IPS-15b (cell line): Measurements from ENCODE around the gene PCDHB15.
"Not testable (repeated sequence)": the region's sequence is repeated elsewhere in the genome, so short reads cannot be mapped to it uniquely, and the experiment has no call there.

ENCODE experiments used
- H3K27me3 ChIP-seq: one replicate; pipeline ENCODE4 v1.6.1; 2013; ENCODE audit warnings: low read length; ENCODE audit not compliant: control insufficient read depth, insufficient read depth
- H3K36me3 ChIP-seq: one replicate; pipeline ENCODE4 v1.6.1; 2013; ENCODE audit warnings: low read length; ENCODE audit not compliant: control insufficient read depth, insufficient read depth
- H3K4me1 ChIP-seq: one replicate; pipeline ENCODE4 v1.6.1; 2013; ENCODE audit warnings: mild to moderate bottlenecking, low read length; ENCODE audit not compliant: control insufficient read depth, insufficient read depth
- H3K4me3 ChIP-seq: one replicate; pipeline ENCODE4 v1.5.1; 2013; ENCODE audit warnings: low read depth, low read length
- H3K9ac ChIP-seq: one replicate; pipeline ENCODE4 v1.6.1; 2013; ENCODE audit warnings: low read depth, mild to moderate bottlenecking, low read length
- H3K9me3 ChIP-seq: one replicate; pipeline ENCODE4 v1.6.1; 2013; ENCODE audit warnings: mild to moderate bottlenecking, low read length; ENCODE audit not compliant: control insufficient read depth, insufficient read depth

Gene PCDHB15

DNA sequence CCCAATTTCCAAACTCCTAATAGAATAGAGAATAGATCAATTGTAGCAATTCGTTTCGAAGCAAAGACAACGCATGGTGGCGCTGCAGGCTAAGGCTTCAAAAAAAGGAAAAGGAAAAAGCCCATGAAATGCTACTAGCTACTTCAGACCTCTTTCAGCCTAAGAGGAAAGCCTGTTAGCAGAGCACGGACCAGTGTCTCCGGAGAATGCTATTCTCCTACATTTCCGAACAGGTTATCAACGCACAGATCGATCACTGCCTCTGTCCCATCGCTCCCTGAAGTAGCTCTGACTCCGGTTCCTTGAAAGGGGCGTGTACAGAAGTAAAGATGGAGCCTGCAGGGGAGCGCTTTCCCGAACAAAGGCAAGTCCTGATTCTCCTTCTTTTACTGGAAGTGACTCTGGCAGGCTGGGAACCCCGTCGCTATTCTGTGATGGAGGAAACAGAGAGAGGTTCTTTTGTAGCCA is at the start of gene PCDHB15:
TSS of gene PCDHB15 (plus strand) at position 146 of the 468 bp plus-strand sequence. CDS start at position 330, 184 bp downstream.
- H3K9me3 ChIP-seq = no peaks in the 10 kb centered on the region
- H3K4me1 ChIP-seq = no peaks in the 10 kb centered on the region
- H3K36me3 ChIP-seq = no peaks in the 10 kb centered on the region
- H3K4me3 ChIP-seq = peak within 1 kb of the TSS; percentile 48
- peak within 1 kb of the TSS; percentile 49 for H3K9ac ChIP-seq
- H3K27me3 ChIP-seq = no peaks in the 10 kb centered on the region

DNA sequence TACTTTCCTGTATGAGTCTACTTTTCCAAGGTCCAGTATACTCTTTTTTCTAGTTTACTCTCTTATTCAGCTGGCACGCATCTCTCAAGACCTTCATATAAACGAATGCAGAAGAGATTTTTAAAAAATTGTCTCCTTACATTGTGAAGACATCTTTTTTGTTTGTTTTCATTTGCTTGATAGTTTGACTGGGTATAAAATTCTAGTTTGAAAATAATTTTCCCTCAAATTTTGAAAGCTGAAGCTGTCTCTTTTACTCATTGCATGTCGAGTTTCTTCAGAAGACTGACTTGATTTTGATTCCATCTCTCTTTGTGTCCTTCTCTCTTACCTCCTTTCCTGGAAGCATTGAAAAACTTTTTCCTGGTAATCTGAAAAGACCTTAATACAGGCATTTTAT is 48.8 kb upstream of the PCDHB15 start:
- no peaks in the 10 kb centered on the region for H3K36me3 ChIP-seq
- no peak overlapping the region for H3K9ac ChIP-seq
- no peaks in the 10 kb centered on the region for H3K4me1 ChIP-seq

DNA sequence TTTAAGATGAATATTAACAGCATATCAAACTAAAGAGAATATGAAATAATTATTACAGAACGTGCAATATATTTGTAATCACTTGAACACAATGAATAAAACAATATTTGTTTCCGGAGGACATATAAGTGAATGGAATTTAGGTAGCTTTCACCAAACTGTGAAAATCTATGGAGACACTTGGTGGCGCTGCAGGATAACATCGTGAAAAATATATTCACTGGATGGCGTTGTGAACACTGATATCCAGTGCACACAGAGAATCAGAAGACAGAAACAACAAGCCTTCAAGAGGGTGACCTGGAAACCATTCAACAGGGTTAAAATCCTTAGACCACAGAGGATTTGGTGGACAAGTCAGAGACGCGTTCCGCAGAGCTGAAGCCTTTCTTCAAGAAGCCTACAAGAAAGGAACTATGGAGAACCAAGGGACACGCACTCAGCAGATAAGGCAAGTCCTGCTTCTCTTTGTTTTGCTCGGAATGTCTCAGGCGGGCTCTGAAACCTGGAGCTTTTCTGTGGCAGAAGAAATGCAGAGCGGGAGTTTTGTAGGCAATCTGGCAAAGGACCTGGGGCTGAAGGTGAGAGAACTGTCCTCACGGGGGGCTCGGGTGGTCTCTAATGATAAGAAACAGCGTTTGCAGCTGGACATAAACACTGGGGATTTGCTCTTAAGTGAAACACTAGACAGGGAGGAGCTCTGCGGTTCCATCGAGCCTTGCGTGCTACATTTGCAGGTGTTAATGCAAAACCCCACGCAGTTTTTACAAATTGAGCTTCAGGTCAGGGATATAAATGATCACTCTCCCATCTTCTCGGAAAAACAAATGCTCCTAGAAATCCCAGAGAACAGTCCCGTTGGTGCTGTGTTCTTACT is 45.6 kb upstream of the PCDHB15 start, which contains the start of gene PCDHB11:
TSS of gene PCDHB11 (plus strand) at position 269 of the 877 bp plus-strand sequence. CDS start at position 417, 148 bp downstream.
- H3K4me3 ChIP-seq = peak within 1 kb of the TSS; percentile 8
- H3K9me3 ChIP-seq = no peaks in the 10 kb centered on the region
- no peaks in the 10 kb centered on the region for H3K27me3 ChIP-seq
- H3K36me3 ChIP-seq = no peaks in the 10 kb centered on the region
- H3K4me1 ChIP-seq = no peaks in the 10 kb centered on the region
- no peak within 1 kb of the TSS for H3K9ac ChIP-seq

More for the DNA sequence above, 48.8 kb upstream of the PCDHB15 start:
- H3K27me3 ChIP-seq = no peaks in the 10 kb centered on the region
- no peaks in the 10 kb centered on the region for H3K9me3 ChIP-seq
- H3K4me3 ChIP-seq = no peak overlapping the region

DNA sequence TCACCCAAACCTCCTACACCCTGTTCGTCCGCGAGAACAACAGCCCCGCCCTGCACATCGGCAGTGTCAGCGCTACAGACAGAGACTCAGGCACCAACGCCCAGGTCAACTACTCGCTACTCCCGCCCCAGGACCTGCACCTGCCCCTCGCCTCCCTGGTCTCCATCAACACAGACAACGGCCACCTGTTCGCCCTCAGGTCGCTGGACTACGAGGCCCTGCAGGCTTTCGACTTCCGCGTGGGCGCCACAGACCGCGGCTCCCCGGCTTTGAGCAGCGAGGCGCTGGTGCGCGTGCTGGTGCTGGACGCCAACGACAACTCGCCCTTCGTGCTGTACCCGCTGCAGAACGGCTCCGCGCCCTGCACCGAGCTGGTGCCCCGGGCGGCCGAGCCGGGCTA is 44.1 kb upstream of the PCDHB15 start:
- not testable (repeated sequence) for H3K9me3 ChIP-seq, H3K36me3 ChIP-seq, H3K4me3 ChIP-seq, H3K27me3 ChIP-seq, H3K9ac ChIP-seq, H3K4me1 ChIP-seq

DNA sequence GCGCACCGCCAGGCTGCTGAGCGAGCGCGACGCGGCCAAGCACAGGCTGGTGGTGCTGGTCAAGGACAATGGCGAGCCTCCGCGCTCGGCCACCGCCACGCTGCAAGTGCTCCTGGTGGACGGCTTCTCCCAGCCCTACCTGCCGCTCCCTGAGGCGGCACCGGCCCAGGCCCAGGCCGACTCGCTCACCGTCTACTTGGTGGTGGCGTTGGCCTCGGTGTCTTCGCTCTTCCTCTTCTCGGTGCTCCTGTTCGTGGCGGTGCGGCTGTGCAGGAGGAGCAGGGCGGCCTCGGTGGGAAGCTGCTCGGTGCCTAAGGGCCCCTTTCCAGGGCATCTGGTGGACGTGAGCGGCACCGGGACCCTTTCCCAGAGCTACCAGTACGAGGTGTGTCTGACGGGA is 43.5 kb upstream of the PCDHB15 start:
- not testable (repeated sequence) for H3K36me3 ChIP-seq, H3K4me1 ChIP-seq, H3K27me3 ChIP-seq, H3K9me3 ChIP-seq, H3K4me3 ChIP-seq, H3K9ac ChIP-seq

DNA sequence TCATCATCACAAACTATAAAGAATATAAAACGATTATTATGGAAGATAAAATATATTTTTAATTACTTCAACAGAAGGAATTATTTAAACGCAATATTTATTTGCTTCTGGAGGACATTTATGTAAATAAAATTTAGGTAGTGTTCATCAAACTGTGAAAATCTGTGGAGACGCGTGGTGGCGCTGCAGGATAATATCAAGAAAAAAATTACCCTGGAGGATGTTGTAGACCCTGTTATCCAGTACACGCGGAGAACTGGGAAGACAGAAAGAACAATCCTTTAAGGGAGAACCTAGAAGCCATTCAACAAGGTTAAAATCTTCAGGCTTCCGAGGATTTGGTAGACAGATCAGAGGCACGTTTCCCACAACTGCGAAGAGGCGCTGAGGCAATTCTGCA is 36.7 kb upstream of the PCDHB15 start, which contains the start of gene PCDHB12:
TSS of gene PCDHB12 (plus strand) at position 242 of the 400 bp plus-strand sequence. CDS start 189 bp downstream, outside the sequence.
- no peak within 1 kb of the TSS for H3K9ac ChIP-seq
- H3K9me3 ChIP-seq = no peaks in the 10 kb centered on the region
- no peaks in the 10 kb centered on the region for H3K4me1 ChIP-seq
- no peaks in the 10 kb centered on the region for H3K27me3 ChIP-seq
- no peaks in the 10 kb centered on the region for H3K36me3 ChIP-seq
- no peak within 1 kb of the TSS for H3K4me3 ChIP-seq

DNA sequence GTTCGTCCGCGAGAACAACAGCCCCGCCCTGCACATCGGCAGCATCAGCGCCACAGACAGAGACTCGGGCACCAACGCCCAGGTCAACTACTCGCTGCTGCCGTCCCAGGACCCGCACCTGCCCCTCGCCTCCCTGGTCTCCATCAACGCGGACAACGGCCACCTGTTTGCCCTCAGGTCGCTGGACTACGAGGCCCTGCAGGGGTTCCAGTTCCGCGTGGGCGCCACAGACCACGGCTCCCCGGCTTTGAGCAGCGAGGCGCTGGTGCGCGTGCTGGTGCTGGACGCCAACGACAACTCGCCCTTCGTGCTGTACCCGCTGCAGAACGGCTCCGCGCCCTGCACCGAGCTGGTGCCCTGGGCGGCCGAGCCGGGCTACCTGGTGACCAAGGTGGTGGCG is 34.9 kb upstream of the PCDHB15 start:
- H3K27me3 ChIP-seq, H3K4me1 ChIP-seq, H3K9ac ChIP-seq, H3K9me3 ChIP-seq, H3K36me3 ChIP-seq, H3K4me3 ChIP-seq: not testable (repeated sequence)

DNA sequence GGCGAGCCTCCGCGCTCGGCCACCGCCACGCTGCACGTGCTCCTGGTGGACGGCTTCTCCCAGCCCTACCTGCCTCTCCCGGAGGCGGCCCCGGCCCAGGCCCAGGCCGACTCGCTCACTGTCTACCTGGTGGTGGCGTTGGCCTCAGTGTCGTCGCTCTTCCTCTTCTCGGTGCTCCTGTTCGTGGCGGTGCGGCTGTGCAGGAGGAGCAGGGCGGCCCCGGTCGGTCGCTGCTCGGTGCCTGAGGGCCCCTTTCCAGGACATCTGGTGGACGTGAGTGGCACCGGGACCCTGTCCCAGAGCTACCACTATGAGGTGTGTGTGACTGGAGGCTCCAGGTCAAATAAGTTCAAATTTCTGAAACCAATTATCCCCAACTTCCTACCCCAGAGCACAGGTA is 34.3 kb upstream of the PCDHB15 start:
- not testable (repeated sequence) for H3K9ac ChIP-seq, H3K36me3 ChIP-seq, H3K9me3 ChIP-seq, H3K4me1 ChIP-seq, H3K27me3 ChIP-seq, H3K4me3 ChIP-seq

DNA sequence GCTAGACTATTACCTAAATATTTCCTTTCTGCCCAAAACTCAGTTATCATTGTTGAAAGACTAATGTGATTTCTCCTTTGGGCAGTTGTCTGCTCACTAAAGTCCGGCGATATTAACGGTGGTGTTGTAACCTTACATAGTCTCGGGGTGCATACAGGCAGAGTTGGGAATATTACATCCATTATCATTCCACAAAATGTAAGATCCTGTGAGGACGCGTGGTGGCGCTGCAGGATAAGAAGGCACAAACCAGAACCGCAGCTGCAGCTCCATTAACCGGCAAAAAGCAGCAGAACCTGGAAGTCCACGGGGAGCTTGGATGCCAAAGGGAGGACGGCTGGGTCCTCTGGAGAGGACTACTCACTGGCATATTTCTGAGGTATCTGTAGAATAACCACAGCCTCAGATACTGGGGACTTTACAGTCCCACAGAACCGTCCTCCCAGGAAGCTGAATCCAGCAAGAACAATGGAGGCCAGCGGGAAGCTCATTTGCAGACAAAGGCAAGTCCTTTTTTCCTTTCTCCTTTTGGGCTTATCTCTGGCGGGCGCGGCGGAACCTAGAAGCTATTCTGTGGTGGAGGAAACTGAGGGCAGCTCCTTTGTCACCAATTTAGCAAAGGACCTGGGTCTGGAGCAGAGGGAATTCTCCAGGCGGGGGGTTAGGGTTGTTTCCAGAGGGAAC is 31.4 kb upstream of the PCDHB15 start, which contains the start of gene PCDHB13:
TSS of gene PCDHB13 (plus strand) at position 264 of the 684 bp plus-strand sequence. CDS start at position 469, 205 bp downstream.
- H3K27me3 ChIP-seq, H3K36me3 ChIP-seq, H3K4me1 ChIP-seq, H3K9me3 ChIP-seq, H3K9ac ChIP-seq, H3K4me3 ChIP-seq: not testable (repeated sequence)

DNA sequence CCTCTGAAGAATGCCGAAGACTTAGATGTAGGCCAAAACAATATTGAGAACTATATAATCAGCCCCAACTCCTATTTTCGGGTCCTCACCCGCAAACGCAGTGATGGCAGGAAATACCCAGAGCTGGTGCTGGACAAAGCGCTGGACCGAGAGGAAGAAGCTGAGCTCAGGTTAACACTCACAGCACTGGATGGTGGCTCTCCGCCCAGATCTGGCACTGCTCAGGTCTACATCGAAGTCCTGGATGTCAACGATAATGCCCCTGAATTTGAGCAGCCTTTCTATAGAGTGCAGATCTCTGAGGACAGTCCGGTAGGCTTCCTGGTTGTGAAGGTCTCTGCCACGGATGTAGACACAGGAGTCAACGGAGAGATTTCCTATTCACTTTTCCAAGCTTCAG is 30.6 kb upstream of the PCDHB15 start:
- H3K9ac ChIP-seq, H3K9me3 ChIP-seq, H3K4me3 ChIP-seq, H3K36me3 ChIP-seq, H3K4me1 ChIP-seq, H3K27me3 ChIP-seq: not testable (repeated sequence)

DNA sequence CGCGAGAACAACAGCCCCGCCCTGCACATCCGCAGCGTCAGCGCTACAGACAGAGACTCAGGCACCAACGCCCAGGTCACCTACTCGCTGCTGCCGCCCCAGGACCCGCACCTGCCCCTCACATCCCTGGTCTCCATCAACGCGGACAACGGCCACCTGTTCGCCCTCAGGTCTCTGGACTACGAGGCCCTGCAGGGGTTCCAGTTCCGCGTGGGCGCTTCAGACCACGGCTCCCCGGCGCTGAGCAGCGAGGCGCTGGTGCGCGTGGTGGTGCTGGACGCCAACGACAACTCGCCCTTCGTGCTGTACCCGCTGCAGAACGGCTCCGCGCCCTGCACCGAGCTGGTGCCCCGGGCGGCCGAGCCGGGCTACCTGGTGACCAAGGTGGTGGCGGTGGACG is 29.7 kb upstream of the PCDHB15 start:
- not testable (repeated sequence) for H3K27me3 ChIP-seq, H3K9me3 ChIP-seq, H3K9ac ChIP-seq

DNA sequence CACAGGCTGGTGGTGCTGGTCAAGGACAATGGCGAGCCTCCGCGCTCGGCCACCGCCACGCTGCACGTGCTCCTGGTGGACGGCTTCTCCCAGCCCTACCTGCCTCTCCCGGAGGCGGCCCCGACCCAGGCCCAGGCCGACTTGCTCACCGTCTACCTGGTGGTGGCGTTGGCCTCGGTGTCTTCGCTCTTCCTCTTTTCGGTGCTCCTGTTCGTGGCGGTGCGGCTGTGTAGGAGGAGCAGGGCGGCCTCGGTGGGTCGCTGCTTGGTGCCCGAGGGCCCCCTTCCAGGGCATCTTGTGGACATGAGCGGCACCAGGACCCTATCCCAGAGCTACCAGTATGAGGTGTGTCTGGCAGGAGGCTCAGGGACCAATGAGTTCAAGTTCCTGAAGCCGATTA is 29.2 kb upstream of the PCDHB15 start:
- H3K36me3 ChIP-seq, H3K4me1 ChIP-seq, H3K27me3 ChIP-seq, H3K9me3 ChIP-seq, H3K4me3 ChIP-seq, H3K9ac ChIP-seq: not testable (repeated sequence)

More for the DNA sequence above, 29.7 kb upstream of the PCDHB15 start:
- not testable (repeated sequence) for H3K4me3 ChIP-seq, H3K36me3 ChIP-seq, H3K4me1 ChIP-seq
